ENCODE results near the gene ADCY7.

- TF ChIP-seq EZH2 (IDR thresholded peaks at IDR 0.05; ENCODE audit: borderline replicate concordance, low read depth, low read length, poor library complexity, severe bottlenecking) = no peak
- TF ChIP-seq CTCF (conservative IDR thresholded peaks at IDR 0.05; ENCODE audit: low read depth, low read length) = no peak
Observed at GRCh38 chr16:50338371-50339231, 72.2 kb downstream of the ADCY7 start.
